SJCRH30 (cell line): ENCODE data around the gene UGT1A5. TPM values are rescaled to one million over a fixed set of nuclear protein-coding genes. Genes with fewer than 3 reads are reported as not detected.

Experiments
- DNase-seq, 2 experiments: peaks; one replicate each; pipeline ENCODE4 v3.0.0-alpha.2; 2015 to 2020
- H3K27ac ChIP-seq: fragments of 250-450 bp; sonication (Bioruptor Pico); 2 replicates; pipeline ENCODE4 v1.5.1; 2020; ENCODE audit warnings: mild to moderate bottlenecking, moderate library complexity
- H3K27me3 ChIP-seq: fragments of 250-450 bp; sonication (Bioruptor Pico); 2 replicates; pipeline ENCODE4 v1.5.1; 2020; ENCODE audit warnings: mild to moderate bottlenecking, moderate library complexity
- H3K36me3 ChIP-seq: fragments of 250-450 bp; sonication (Bioruptor Pico); 2 replicates; pipeline ENCODE4 v1.5.1; 2020; ENCODE audit warnings: mild to moderate bottlenecking, moderate library complexity
- H3K4me1 ChIP-seq: fragments of 250-450 bp; sonication (Bioruptor Pico); 2 replicates; pipeline ENCODE4 v1.5.1; 2020; ENCODE audit warnings: mild to moderate bottlenecking, moderate library complexity
- H3K4me3 ChIP-seq: fragments of 250-450 bp; sonication (Bioruptor Pico); 2 replicates; pipeline ENCODE4 v1.5.1; 2020; ENCODE audit warnings: mild to moderate bottlenecking, moderate library complexity
- H3K9me3 ChIP-seq: fragments of 250-450 bp; sonication (Bioruptor Pico); replicated peaks from 2 replicates; pipeline ENCODE4 v1.5.1; 2020; ENCODE audit warnings: mild to moderate bottlenecking, moderate library complexity
- total RNA-seq: library from RNA; depleted of rRNA; stranded (reverse); fragments of >200 nt; shearing (Covaris generic); gene quantifications from 2 replicates; pipeline ENCODE4 v1.2.3, GENCODE V29; 2014; rRNA removed

UGT1A5 gene
- total RNA-seq, 1 experiment from 2014 or later: not detected

DNA sequence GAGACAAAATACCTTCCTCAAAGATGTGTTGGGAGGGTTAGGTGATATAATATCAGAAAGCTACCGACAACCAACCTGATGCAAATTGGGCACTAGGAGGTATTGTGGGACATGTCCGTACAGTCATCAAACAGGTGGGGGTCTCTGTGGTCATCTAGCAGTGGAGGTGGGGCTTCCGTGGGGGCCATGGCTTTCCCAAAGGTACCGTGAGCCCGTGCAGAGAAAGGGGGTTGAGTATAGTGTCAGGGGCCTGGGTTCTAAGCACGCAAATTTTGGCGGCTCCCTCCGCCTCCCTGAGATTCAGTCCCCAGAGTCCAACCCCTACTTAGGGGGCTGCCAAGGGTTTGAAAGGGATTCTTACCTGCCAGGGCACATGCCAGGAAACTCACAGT is 109.0 kb downstream of the UGT1A5 start:
- Histone ChIP-seq H3K4me1 (no peaks in the 10 kb centered on the region; the same call in 1 of the 2 replicates), H3K27ac (no peak overlapping the region), H3K4me3 (no peak overlapping the region), H3K9me3 (no peaks in the 10 kb centered on the region), H3K27me3 (no peaks in the 10 kb centered on the region; the same call in 1 of the 2 replicates), H3K36me3 (no peaks in the 10 kb centered on the region)
- no peak for DNase-seq

DNA sequence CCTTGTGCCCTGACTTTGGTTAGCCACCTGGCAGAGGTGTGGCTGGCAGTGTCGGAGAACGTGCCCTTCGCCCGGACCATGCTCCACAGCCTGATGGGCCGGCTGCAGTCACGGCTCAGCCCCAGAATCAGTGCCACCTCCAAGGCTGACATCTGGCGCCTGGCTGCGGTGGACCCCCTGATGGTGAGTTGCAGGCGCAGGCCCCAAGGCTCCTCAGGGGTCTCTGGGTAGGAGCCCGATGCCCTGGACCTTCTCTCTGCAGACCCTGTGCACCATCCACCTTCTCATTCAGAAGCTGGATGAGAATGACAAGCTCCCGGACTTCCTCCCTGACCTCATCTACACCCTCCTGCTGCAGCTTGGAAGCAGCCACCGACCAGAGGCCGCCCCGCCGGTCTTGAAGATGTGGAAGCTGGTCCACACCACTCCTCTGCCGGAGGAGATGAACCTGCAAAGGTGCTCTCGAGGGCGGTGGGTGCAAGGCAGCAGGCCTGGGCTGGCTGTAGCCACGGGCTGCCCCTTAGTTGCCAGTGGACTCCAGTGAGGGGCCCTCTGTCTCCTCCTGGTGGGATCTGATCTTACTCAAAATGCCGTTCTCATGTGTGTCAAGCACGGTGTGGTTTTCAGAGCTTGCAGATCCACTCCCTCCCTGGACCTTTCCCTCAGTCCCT is 109.5 kb downstream of the UGT1A5 start:
- H3K4me1 ChIP-seq: no peaks in the 10 kb centered on the region
- H3K27me3 ChIP-seq: no peaks in the 10 kb centered on the region; the same call in 1 of the 2 replicates
- DNase-seq: no peak
- H3K27ac ChIP-seq: no peak overlapping the region
- H3K4me3 ChIP-seq: no peak overlapping the region
- H3K36me3 ChIP-seq: no peaks in the 10 kb centered on the region
- no peaks in the 10 kb centered on the region for H3K9me3 ChIP-seq

Other genes starting within 250 kb of the UGT1A5 start
- gene USP40, start 146.1 kb upstream of the UGT1A5 start, total RNA-seq: 35.0 and 38.4 TPM in 2 replicates
- not detected in 2 replicates for gene UGT1A8, start 95.3 kb upstream of the UGT1A5 start, total RNA-seq
- gene UGT1A10, start 76.5 kb upstream of the UGT1A5 start, total RNA-seq: not detected in 2 replicates
- gene UGT1A9, start 41.0 kb upstream of the UGT1A5 start, total RNA-seq: not detected in 2 replicates
- not detected in 2 replicates for gene UGT1A7, start 31.0 kb upstream of the UGT1A5 start, total RNA-seq
- not detected in 2 replicates for gene UGT1A6, start 20.0 kb upstream of the UGT1A5 start, total RNA-seq
- not detected in 2 replicates for gene UGT1A4, start 5.8 kb downstream of the UGT1A5 start, total RNA-seq
- gene UGT1A3, start 16.1 kb downstream of the UGT1A5 start, total RNA-seq: not detected in 2 replicates
- gene UGT1A1, start 47.4 kb downstream of the UGT1A5 start, total RNA-seq: not detected in 2 replicates
- not detected in 2 replicates for gene MROH2A, start 65.4 kb downstream of the UGT1A5 start, total RNA-seq
- gene HJURP, start 141.6 kb downstream of the UGT1A5 start, total RNA-seq: 86.1 and 90.8 TPM in 2 replicates
- 0.10 and 0.18 TPM in 2 replicates for gene TRPM8, start 204.5 kb downstream of the UGT1A5 start, total RNA-seq